Measurements from ENCODE around the gene RSRC2.
"Not testable (repeated sequence)": the region's sequence is repeated elsewhere in the genome, so short reads cannot be mapped to it uniquely, and the experiment has no call there.

The RSRC2 gene, protein sequence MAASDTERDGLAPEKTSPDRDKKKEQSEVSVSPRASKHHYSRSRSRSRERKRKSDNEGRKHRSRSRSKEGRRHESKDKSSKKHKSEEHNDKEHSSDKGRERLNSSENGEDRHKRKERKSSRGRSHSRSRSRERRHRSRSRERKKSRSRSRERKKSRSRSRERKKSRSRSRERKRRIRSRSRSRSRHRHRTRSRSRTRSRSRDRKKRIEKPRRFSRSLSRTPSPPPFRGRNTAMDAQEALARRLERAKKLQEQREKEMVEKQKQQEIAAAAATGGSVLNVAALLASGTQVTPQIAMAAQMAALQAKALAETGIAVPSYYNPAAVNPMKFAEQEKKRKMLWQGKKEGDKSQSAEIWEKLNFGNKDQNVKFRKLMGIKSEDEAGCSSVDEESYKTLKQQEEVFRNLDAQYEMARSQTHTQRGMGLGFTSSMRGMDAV

DNA sequence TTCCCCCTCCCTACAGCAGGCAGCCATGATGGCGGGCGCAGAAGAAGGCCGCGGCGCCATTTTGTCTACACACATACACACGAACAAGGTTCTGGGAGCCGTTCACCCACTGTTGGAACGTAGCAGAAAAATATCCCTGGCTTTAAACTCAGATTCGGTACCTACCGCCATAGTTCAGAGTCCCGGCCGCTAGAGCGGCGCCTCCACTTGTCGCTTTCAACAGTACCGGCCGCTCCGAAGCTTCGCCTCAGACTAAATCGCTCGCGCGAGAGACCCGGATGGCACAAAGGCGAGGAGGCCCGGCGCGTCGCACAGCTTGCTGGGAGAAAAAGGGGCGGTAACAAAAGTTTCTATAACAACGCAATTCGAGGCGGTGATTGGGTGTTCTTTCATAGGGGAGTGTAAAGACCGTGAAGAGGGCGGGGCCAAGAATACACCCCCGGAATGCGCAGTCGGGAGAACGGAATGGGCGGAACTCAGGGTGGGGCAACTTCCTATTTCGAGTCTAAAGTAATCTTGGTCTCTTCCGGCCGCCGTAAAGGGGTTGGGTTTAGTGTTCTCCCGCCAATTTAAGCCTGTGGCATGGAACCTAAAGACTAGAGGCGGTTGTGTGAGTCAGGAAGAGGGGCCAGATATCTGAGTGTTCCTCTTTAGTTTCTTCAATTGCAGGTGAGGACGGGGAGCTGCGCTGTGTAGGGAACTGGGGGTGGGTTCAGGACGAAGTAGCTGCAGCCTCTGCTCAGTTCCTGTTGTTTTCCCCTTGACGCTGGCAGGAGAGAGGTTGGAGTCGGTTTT, at the start of gene RSRC2, which contains the start of gene KNTC1:
Gene RSRC2, minus strand, starts transcription at position 254 of the 795 bp plus-strand sequence. Its CDS starts 83 bp downstream, at position 171.
Gene KNTC1, plus strand, starts transcription at position 567 of the 795 bp plus-strand sequence. CDS start 2,815 bp downstream, outside the sequence.
- DNase-seq (ENCODE audit: low read depth, low spot score): peak; percentile 98
- Histone ChIP-seq H3K27me3 (ENCODE audit: control insufficient read depth, insufficient read depth, low read length) (no peaks in the 10 kb centered on the region), H3K4me3 (ENCODE audit: low read length) (peak within 1 kb of the TSS; percentile 89), H3K9me3 (ENCODE audit: control insufficient read depth, insufficient read depth, low read length) (no peaks in the 10 kb centered on the region), H3K36me3 (ENCODE audit: control insufficient read depth, insufficient read depth, low read length) (peaks cover 1% of the 10 kb centered on the region; the same call in 1 of the 2 replicates), H3K4me1 (ENCODE audit: control insufficient read depth, insufficient read depth, low read length) (peaks cover 2% of the 10 kb centered on the region; the same call in 1 of the 2 replicates), H3K27ac (ENCODE audit: low read length) (no peak within 1 kb of the TSS)
- WGBS (ENCODE audit: insufficient coverage, insufficient read length): no CpG with 5 or more reads among the region's 51 CpGs

DNA sequence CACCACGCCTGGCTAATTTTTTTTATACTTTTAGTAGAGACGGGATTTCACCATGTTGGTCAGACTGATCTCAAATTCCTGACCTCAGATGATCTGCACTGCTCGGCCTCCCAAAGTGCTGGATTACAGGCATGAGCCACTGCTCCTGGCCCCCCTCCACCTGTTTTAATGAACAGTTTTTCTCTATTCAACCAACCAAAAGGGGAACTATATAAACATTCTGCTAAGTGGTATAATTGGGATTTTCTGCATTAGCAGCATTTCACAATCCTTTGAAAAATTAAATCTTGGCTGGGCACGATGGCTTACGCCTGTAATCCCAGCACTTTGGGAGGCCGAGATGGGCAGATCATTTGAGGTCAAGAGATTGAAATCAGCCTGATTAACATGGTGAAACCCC, 45.1 kb upstream of the RSRC2 start:
- H3K27me3 ChIP-seq (ENCODE audit: control insufficient read depth, insufficient read depth, low read length): no peaks in the 10 kb centered on the region
- no peak for DNase-seq (ENCODE audit: low read depth, low spot score)
- peaks cover 17% of the 10 kb centered on the region; the same call in 1 of the 2 replicates for H3K36me3 ChIP-seq (ENCODE audit: control insufficient read depth, insufficient read depth, low read length)
- no peaks in the 10 kb centered on the region for H3K9me3 ChIP-seq (ENCODE audit: control insufficient read depth, insufficient read depth, low read length)
- H3K27ac ChIP-seq (ENCODE audit: low read length): no peak overlapping the region
- no CpG with 5 or more reads among the region's 6 CpGs for WGBS (ENCODE audit: insufficient coverage, insufficient read length)
- H3K4me1 ChIP-seq (ENCODE audit: control insufficient read depth, insufficient read depth, low read length): no peaks in the 10 kb centered on the region
- no peak overlapping the region for H3K4me3 ChIP-seq (ENCODE audit: low read length)

DNA sequence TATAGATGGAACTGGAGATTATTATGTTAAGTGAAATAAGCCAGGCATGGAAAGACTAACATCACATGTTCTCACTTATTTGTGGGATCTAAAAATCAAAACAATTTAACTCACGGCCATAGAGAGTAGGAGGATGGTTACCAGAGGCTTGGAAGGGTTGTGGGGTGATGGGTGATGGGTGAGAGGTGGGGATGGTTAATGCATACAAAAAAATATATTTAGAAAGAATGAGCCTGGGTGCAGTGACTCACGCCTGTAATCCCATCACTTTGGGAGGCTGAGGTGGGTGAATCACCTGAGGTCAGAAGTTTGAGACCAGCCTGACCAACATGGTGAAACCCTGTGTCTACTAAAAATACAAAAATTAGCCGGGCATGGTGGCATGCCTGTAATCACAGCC, 43.3 kb upstream of the RSRC2 start:
- WGBS (ENCODE audit: insufficient coverage, insufficient read length): no CpG with 5 or more reads among the region's 3 CpGs

DNA sequence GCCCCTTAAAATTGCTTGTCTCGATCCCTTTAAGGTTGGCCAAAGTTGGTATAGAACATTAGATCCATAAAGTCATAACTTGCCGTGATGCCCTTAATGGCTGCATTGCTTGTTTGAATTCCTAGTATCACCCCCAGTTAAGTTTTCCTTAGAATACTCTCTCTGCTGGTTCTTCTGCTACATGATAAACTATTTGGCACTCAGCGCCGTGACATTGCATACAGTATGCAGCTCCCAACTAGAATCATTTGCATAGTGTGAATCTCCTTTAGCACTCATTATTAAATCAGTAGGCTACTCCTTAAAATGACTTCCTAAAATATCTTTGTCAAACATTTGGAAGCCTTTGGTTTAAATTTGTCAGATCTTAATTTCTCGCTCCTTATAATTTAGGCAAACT, 42.6 kb upstream of the RSRC2 start:
- Histone ChIP-seq H3K9me3 (ENCODE audit: control insufficient read depth, insufficient read depth, low read length) (no peaks in the 10 kb centered on the region), H3K4me1 (ENCODE audit: control insufficient read depth, insufficient read depth, low read length) (no peaks in the 10 kb centered on the region), H3K27ac (ENCODE audit: low read length) (no peak overlapping the region), H3K36me3 (ENCODE audit: control insufficient read depth, insufficient read depth, low read length) (peaks cover 10% of the 10 kb centered on the region; the same call in 1 of the 2 replicates), H3K4me3 (ENCODE audit: low read length) (no peak overlapping the region), H3K27me3 (ENCODE audit: control insufficient read depth, insufficient read depth, low read length) (no peaks in the 10 kb centered on the region)
- no CpG with 5 or more reads among the region's 5 CpGs for WGBS (ENCODE audit: insufficient coverage, insufficient read length)
- DNase-seq (ENCODE audit: low read depth, low spot score): no peak

More for the DNA sequence above, 43.3 kb upstream of the RSRC2 start:
- H3K36me3 ChIP-seq (ENCODE audit: control insufficient read depth, insufficient read depth, low read length): peaks cover 12% of the 10 kb centered on the region; the same call in 1 of the 2 replicates
- not testable (repeated sequence) for H3K9me3 ChIP-seq (ENCODE audit: control insufficient read depth, insufficient read depth, low read length); DNase-seq (ENCODE audit: low read depth, low spot score); H3K4me3 ChIP-seq (ENCODE audit: low read length); H3K4me1 ChIP-seq (ENCODE audit: control insufficient read depth, insufficient read depth, low read length); H3K27ac ChIP-seq (ENCODE audit: low read length); H3K27me3 ChIP-seq (ENCODE audit: control insufficient read depth, insufficient read depth, low read length)

DNA sequence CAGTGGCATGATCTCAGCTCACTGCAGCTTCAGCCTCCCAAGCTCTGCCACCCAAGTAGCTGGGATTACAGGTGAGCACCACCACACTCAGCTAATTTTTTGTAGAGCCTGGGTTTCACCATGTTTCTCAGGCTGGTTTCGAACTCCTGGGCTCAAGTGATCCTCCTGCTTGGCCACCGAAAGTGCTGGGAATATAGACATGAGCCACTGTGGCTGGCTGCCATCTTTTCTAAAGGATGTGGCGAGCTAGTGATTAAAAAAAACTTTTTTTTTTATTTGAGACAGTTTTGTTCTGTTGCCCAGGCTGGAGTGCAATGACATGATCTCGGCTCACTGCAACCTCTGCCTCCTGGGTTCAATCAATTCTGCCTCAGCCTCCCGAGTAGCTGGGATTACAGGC, 40.1 kb upstream of the RSRC2 start:
- H3K9me3 ChIP-seq (ENCODE audit: control insufficient read depth, insufficient read depth, low read length); H3K36me3 ChIP-seq (ENCODE audit: control insufficient read depth, insufficient read depth, low read length): not testable (repeated sequence)
- WGBS (ENCODE audit: insufficient coverage, insufficient read length): no CpG with 5 or more reads among the region's 5 CpGs

DNA sequence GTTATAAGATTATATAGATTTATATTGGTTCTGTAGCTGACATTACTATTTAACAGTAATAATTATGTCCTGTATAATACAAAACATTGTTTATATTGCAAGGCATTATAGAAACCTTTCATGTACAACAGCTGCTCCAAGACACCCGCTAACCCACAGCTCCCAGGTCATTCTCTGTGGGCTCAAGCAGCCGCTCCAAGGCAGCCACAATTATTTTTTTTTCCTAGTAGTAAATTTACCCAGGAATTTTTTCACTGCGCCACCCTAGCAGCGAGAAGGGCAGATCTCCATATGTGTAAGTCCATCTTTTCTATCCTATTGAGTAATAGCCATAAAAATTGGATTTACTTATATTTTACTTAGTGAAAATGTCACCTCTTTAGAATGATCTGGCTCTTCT, 36.6 kb upstream of the RSRC2 start:
- WGBS (ENCODE audit: insufficient coverage, insufficient read length): no CpG with 5 or more reads among the region's 4 CpGs
- Histone ChIP-seq H3K4me3 (ENCODE audit: low read length) (no peak overlapping the region), H3K9me3 (ENCODE audit: control insufficient read depth, insufficient read depth, low read length) (no peaks in the 10 kb centered on the region), H3K4me1 (ENCODE audit: control insufficient read depth, insufficient read depth, low read length) (no peaks in the 10 kb centered on the region), H3K27me3 (ENCODE audit: control insufficient read depth, insufficient read depth, low read length) (no peaks in the 10 kb centered on the region), H3K36me3 (ENCODE audit: control insufficient read depth, insufficient read depth, low read length) (peaks cover 3% of the 10 kb centered on the region; the same call in 1 of the 2 replicates), H3K27ac (ENCODE audit: low read length) (no peak overlapping the region)
- no peak for DNase-seq (ENCODE audit: low read depth, low spot score)

More for the DNA sequence above, 40.1 kb upstream of the RSRC2 start:
- not testable (repeated sequence) for DNase-seq (ENCODE audit: low read depth, low spot score); H3K27me3 ChIP-seq (ENCODE audit: control insufficient read depth, insufficient read depth, low read length); H3K27ac ChIP-seq (ENCODE audit: low read length); H3K4me3 ChIP-seq (ENCODE audit: low read length); H3K4me1 ChIP-seq (ENCODE audit: control insufficient read depth, insufficient read depth, low read length)

DNA sequence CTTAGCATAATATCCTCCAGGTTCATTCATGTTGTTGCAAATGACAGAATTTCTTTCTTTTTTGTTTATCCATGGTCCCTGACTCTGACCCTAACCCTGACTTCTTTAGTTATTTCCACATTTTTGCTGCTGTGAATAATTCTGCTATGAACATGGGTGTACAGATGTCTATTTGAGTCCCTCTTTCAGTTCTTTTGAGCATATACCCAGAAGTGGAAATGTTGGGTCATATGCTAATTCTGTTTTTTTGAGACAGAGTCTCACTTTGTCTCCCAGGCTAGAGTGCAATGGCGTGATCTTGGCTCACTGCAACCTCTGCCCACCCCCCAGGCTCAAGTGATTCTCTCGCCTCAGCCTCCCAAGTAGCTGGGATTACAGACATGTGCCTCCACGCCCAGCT, 33.4 kb upstream of the RSRC2 start:
- peaks cover 8% of the 10 kb centered on the region; the same call in 1 of the 2 replicates for H3K36me3 ChIP-seq (ENCODE audit: control insufficient read depth, insufficient read depth, low read length)
- H3K9me3 ChIP-seq (ENCODE audit: control insufficient read depth, insufficient read depth, low read length): no peaks in the 10 kb centered on the region
- no peaks in the 10 kb centered on the region for H3K4me1 ChIP-seq (ENCODE audit: control insufficient read depth, insufficient read depth, low read length)
- no peak overlapping the region for H3K27ac ChIP-seq (ENCODE audit: low read length)
- H3K4me3 ChIP-seq (ENCODE audit: low read length): no peak overlapping the region
- no CpG with 5 or more reads among the region's 3 CpGs for WGBS (ENCODE audit: insufficient coverage, insufficient read length)
- DNase-seq (ENCODE audit: low read depth, low spot score): no peak
- no peaks in the 10 kb centered on the region for H3K27me3 ChIP-seq (ENCODE audit: control insufficient read depth, insufficient read depth, low read length)

DNA sequence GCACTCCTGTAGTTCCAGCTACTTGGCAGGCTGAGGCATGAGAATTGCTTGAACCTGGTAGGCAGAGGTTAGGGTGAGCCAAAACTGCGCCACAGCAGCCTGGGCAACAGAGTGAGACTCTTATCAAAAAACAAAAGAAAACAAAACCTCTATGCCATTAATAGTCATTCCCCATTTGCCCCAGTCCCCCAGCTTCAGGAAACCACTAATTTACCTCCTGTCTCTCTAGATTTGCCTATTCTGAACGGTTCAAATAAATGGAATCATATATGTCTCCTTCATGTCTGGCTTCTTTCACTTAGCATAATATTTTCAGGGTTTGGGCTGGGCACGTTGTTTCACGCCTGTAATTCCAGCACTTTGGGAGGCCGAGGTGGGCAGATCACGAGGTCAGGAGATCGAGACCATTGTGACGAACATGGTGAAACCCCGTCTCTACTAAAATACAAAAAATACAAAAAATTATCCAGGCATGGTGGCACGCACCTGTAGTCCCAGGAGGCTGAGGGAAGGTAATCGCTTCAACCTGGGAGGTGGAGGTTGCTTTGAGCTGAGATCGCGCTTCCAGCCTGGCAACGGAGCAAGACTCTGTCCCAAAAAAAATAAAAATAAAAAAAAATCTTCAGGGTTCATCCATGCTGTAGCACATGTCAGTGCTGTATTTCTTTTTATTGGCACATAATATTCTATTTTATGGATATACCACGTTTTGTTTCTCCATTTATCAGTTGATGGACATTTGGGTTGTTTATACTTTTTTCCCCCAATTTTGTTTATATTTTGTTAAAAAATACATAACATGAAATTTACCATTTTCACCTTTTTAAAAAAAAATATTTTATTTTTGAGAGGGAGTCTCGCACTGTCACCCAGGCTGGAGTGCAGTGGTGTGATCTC, 32.3 kb upstream of the RSRC2 start:
- H3K36me3 ChIP-seq (ENCODE audit: control insufficient read depth, insufficient read depth, low read length): peaks cover 11% of the 10 kb centered on the region; the same call in 1 of the 2 replicates
- H3K27ac ChIP-seq (ENCODE audit: low read length): no peak overlapping the region
- no peaks in the 10 kb centered on the region for H3K4me1 ChIP-seq (ENCODE audit: control insufficient read depth, insufficient read depth, low read length)
- no peak for DNase-seq (ENCODE audit: low read depth, low spot score)
- WGBS (ENCODE audit: insufficient coverage, insufficient read length): no CpG with 5 or more reads among the region's 16 CpGs
- no peak overlapping the region for H3K4me3 ChIP-seq (ENCODE audit: low read length)
- H3K9me3 ChIP-seq (ENCODE audit: control insufficient read depth, insufficient read depth, low read length): no peaks in the 10 kb centered on the region
- no peaks in the 10 kb centered on the region for H3K27me3 ChIP-seq (ENCODE audit: control insufficient read depth, insufficient read depth, low read length)

DNA sequence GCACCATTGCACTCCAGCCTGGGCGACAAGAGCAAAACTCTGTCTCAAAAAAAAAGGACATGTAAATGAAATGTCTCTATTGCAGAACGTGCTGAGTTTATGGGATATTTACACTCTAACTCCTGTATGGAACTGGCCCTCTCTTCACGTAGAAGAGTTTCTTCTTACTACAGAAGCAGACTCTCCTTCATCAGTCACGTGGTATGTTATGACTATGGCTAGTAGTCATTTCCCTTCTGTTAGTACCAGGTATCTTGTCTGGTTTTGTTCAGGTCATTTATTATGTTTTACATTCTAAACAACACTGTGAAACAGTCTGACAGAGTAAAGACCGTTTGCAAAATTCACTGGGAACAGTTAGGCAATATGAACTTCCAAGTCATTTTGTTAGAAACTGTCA, 20.6 kb upstream of the RSRC2 start:
- H3K27me3 ChIP-seq (ENCODE audit: control insufficient read depth, insufficient read depth, low read length): no peaks in the 10 kb centered on the region
- DNase-seq (ENCODE audit: low read depth, low spot score): no peak
- H3K4me3 ChIP-seq (ENCODE audit: low read length): no peak overlapping the region
- no CpG with 5 or more reads among the region's 5 CpGs for WGBS (ENCODE audit: insufficient coverage, insufficient read length)
- H3K36me3 ChIP-seq (ENCODE audit: control insufficient read depth, insufficient read depth, low read length): peaks cover 10% of the 10 kb centered on the region; the same call in 1 of the 2 replicates
- H3K27ac ChIP-seq (ENCODE audit: low read length): no peak overlapping the region
- H3K9me3 ChIP-seq (ENCODE audit: control insufficient read depth, insufficient read depth, low read length): no peaks in the 10 kb centered on the region
- no peaks in the 10 kb centered on the region for H3K4me1 ChIP-seq (ENCODE audit: control insufficient read depth, insufficient read depth, low read length)
